GM19395 (cell line): ENCODE results near the gene AMIGO1.
"Not testable (repeated sequence)": the region's sequence is repeated elsewhere in the genome, so short reads cannot be mapped to it uniquely, and the experiment has no call there.

Source experiments
- ATAC-seq: cut with Tn5 transposase; IDR thresholded peaks from one replicate; pipeline ENCODE4 v1.9.1; 2021; ENCODE audit warnings: mild to moderate bottlenecking, moderate library complexity; ENCODE audit not compliant: unreplicated experiment

AMIGO1 gene

DNA sequence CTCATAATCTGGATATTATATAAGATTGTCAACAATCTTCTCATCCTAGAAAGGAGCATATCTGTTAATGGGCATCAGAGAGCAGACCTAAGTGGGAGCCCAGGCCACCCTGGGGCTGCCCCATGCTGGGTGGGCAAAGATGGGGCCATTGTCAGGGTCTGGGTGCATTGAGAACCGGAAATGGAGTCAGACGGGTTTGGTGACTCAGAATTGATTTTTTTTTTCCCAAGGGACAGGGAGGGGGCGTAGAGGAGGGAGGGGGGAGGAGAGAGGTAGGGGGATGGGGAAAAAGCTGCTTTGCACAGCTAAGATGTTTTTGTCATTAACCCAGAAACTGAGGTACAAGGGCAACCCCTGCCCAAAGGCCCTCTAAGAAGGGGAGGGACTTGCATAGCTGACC lies 24.5 kb downstream of the AMIGO1 start:
- ATAC-seq = no peak

DNA sequence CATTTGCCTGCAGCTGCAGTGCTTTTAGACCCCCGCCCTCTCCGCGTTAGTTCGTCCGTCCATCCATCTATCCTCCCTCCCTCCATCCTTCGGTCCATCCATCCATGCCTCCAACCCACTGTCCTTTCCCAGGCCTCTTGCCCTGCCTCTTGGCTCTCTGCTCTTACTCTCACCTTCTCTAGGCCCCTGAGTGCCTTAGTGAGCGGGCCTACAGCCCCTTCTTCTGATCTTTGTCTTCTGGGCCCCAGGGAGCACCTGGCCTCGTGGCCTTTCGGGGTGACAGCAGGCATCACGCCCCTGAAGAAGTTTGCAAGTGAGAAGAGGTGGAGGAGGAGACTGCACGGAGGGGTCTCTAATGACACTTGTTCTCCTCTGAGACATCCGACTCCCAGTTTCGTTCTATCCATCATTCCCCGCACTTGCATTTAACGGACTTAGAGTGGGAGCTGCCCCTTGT lies 25.0 kb downstream of the AMIGO1 start:
- peak; percentile 6 for ATAC-seq

DNA sequence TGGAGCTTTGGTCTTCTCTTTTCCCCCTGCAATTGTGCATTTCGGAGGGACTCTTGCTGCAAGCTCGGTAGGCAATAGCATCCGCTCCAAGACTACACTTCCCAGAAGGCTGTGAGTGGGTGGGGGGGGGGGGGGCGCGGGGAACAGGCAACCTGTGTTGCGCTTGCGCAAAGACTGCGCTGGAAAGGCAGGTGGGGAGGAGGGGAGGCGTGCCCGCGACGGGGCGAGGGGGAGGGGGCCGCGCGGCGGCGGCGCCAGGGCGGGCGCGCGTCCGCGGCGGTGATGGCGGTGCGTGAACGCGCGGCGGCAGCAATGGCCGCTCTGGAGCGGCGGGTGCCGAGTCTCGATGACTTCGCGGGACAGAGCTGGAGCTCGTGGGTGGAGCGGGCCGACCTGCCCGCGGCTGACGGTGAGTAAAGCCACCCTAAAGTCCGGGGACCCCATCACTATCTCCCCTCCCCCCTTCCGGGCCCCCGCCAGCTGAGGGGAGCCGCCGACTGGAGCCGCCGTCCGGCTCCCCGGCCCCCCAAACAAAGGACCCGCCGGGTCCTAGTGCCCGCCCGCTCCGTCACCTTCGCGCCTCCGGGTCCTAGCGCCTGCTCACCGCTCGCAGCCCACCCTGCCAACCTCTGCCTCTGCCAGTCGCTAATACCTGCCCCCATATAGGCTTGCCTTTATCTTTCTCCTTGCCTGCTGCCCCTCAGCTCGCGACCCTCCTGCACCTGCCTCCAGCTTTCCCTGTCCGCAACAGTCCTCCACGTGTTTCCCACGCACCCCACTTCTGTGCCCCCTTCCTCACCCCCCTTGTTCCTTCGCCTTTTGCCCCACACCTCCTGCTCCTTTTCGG lies 25.6 kb downstream of the AMIGO1 start, which contains the start of gene ATXN7L2:
Gene ATXN7L2 (plus strand): TSS at position 234 of the 847 bp plus-strand sequence. CDS start 49 bp downstream, at position 283.
- peak; percentile 84 for ATAC-seq

DNA sequence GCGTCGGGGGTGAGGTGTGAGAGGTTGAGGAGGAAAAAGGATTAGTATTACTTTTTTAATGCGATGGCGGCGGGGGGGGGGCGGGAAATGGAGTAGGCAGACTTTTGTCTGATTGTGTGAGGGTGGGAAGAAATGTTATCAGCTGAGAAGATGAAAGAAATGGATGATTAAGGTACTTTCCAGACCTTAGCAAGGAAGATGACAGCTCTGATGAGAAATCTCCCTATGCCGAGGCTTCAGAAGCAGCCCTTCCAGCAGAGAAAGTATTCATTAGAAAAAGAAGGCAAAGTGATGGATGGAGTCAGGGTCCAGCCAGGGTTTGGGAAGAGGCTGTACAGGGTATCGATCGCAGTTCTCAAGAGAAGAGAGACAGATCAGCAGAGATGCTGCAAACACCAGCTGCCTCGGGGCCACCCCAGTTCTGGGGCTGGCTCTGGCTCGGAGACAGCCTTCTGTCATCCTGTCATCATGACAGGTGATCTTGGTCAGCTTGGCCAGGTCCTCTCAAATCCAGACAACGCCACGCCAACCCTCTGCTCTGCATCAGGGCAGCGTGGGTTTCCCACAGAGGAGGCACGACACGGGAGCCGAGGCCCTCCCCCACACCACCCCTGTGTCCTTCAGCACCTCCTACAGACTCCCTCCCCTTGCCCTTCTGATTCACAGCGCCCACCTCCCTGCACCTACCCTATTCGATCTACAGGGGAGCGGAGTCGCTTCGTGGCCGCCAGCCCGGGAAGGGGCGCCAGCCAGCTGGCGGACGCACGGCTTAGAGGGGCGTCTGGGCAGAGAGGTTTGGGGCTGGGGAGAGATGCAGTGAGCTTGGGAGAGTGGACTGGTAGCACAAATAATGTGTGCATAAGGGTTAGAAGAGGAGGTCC lies 26.5 kb downstream of the AMIGO1 start:
- ATAC-seq = peak; percentile 26

DNA sequence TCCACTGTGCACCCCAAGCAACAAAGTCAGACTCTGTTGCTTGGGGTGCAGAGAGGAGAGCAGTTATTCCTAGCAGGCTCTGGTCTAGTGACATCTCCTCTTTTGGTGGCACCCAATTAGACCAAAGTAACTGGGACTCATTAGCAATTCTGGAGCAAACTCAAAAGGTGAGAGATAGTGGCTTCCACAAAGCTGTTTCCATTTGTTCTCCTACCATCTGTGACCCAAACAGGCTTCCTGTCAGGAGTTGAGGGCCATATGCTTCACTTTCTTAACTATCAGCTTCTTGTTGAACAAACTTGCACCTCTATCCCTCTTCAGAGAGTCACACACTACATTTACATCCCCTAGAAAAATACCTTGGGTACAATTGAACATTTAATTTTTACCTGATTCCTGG lies 27.3 kb downstream of the AMIGO1 start:
- no peak for ATAC-seq

GRCh38 chr1:109481646-109482045 lies 27.9 kb downstream of the AMIGO1 start:
- ATAC-seq = no peak

DNA sequence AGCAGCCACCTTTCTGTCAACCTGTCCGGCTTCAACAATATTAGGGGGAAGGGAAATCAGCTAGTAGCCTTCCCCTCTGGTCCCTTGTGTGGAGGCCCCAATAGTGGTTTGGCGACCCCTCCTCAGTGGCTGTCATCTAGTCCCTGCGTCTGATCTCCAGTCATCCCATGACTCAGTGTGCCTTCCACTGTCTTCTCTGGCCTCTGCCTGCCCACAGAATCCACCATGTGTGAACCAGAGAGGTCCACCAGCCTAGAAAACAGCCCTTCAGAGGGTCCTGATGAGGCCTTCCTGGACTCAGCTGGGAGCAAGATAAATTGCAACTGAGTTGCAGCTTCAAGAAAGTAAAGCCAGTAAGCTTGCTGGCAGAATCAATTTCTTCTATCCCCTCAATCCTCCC lies 29.6 kb downstream of the AMIGO1 start:
- ATAC-seq = no peak

- ATAC-seq = no peak
Measured at GRCh38 chr1:109479311-109479710, 30.2 kb downstream of the AMIGO1 start.

DNA sequence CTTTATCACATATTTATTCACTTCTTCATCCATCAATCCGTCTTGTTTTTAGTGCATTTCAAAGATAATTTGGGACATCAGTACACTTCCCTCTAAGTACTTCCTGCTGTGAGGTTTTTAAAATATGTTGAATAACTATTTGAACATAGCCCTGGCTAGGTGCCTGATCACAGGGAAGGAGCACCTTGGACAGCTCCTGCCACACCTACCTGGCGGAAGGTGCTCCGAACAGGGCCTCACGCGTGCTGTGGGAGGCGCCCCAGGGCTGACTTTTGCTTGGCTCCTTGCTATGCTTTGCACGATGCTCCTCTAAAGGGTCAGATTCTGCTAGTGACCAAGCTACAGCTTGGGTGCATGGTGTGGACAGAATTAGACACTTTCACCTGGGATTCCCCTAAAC lies 30.7 kb downstream of the AMIGO1 start:
- no peak for ATAC-seq

GRCh38 chr1:109477821-109478220 lies 31.7 kb downstream of the AMIGO1 start:
- ATAC-seq = no peak

- ATAC-seq = no peak
Measured at GRCh38 chr1:109476825-109477224, 32.7 kb downstream of the AMIGO1 start.

- no peak for ATAC-seq
Measured at GRCh38 chr1:109475261-109475660, 34.3 kb downstream of the AMIGO1 start.

GRCh38 chr1:109474697-109475096 lies 34.8 kb downstream of the AMIGO1 start:
- ATAC-seq = no peak

DNA sequence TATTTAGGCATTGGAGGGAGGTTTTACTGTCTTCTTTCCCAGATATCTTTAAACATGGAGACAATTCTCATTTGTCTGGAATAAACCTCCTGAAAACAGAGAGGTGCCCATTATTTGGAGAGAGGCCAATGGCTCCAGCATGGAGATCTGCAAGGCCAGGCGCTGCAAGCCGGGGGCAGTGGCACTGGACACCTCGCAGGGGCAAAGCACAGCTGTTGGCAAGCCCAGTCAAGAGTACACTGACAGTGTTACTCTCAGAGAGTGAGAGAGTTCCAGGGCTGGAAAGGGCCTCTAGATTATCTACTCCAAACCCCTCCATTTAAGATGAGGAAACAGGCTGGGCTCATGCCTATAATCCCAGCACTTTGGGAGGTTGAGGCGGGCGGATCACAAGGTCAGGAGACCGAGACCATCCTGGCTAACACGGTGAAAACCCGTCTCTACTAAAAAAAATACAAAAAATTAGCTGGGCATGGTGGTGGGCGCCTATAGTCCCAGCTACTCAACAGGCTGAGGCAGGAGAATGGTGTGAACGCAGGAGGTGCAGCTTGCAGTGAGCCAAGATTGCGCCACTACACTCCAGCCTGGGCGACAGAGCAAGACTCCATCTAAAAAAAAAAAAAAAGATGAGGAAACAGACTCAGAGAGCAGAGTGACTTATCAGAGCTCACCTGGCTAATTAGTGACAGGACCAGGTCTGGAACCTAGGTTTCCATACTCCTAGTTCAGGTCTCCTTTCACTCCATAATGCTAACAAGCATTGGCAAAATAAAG lies 36.1 kb downstream of the AMIGO1 start:
- ATAC-seq = not testable (repeated sequence)

- no peak for ATAC-seq
Measured at GRCh38 chr1:109472779-109473178, 36.7 kb downstream of the AMIGO1 start.

GRCh38 chr1:109470245-109470644 lies 39.3 kb downstream of the AMIGO1 start:
- no peak for ATAC-seq

DNA sequence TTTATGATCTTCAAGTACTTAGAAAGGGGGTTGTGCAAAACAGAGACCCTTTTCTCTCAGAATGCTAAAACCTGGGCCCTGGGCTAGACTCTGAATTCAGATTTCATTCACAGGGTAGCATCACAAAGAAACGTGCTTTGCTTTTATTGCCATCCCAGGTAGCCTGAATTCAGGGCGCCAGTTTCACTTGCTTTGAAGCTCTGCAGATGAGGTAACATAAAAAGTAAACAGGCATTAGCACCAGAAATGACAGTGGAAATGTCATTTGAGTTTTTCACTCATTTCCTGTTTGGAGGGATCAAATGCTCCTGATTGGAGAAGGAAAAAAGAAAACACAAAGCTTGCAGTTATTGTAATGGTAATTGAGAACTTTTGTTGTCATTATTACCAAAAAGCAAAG lies 40.6 kb downstream of the AMIGO1 start:
- ATAC-seq = no peak

DNA sequence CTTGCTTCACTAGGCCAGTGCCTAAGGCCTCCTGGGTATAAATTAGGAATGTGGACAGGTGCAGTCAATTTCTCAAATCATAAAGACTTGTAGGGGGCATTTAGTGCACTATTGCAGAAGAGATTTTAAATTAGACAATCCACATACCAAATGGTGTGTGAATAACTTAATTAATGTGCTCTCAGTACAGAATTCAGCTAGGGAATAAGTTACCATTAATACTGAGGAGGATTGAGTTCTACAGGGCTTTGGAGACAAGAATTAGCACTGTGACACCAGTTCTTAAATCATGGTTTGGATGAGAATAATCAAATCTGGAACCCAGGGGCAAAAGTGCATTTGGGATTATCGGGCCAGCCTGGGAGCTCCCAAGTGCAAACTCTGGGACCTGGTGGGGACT lies 41.5 kb downstream of the AMIGO1 start:
- ATAC-seq = no peak

DNA sequence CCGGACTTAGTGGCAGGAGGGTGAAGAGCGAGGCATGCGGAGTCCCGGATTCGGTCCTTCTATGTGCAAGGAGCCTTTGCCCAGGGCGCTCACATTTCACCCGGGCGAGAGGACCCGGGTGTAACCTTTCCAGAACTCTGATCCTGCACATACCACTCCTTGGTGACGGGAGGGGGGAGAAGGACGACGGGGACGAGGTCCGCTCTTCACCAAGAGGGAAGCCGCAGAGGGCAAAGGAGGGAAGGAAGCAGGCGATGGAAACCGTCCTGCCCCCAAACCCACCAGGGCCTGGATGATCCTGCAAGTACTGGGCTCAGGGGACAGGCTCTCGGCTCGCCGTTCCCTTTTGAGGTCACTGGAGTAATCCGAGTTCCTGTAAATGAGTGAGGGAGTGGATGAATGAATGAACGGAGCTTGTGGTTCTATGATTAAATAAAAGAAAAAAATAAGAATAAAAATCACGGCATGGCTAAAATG lies 42.2 kb downstream of the AMIGO1 start:
- no peak for ATAC-seq

GRCh38 chr1:109466452-109467300 lies 42.9 kb downstream of the AMIGO1 start, which contains the start of gene SYPL2:
SYPL2 (plus strand) TSS chr1:109466546; CDS start chr1:109466844, 298 bp downstream.
- no peak for ATAC-seq
